RWPE2 (cell line): ENCODE results near the gene NBPF3.

ENCODE experiments used
- ATAC-seq: fragments of 200-7000 bp; cut with Tn5 transposase; 3 replicates; pipeline ENCODE4 v1.9.1; 2021; ENCODE audit warnings: low read depth
- DNase-seq: peaks from one replicate; pipeline ENCODE4 v3.0.0-alpha.2; 2020; ENCODE audit warnings: low spot score
- H3K27ac ChIP-seq: fragments of 450-650 bp; 2 replicates; pipeline ENCODE4 v1.5.1; 2017; ENCODE audit warnings: mild to moderate bottlenecking; ENCODE audit not compliant: poor library complexity, severe bottlenecking
- H3K27me3 ChIP-seq: fragments of 250-450 bp; sonication (Bioruptor Pico); 2 replicates; pipeline ENCODE4 v1.5.1; 2021; ENCODE audit warnings: mild to moderate bottlenecking, moderate library complexity; ENCODE audit not compliant: insufficient read depth, poor library complexity, severe bottlenecking
- H3K36me3 ChIP-seq: fragments of 250-450 bp; sonication (Bioruptor Pico); 2 replicates; pipeline ENCODE4 v1.5.1; 2020; ENCODE audit warnings: low read depth, mild to moderate bottlenecking, moderate library complexity
- H3K4me1 ChIP-seq: fragments of 250-450 bp; sonication (Bioruptor Pico); 2 replicates; pipeline ENCODE4 v1.5.1; 2021; ENCODE audit warnings: mild to moderate bottlenecking, moderate library complexity; ENCODE audit not compliant: insufficient read depth, poor library complexity, severe bottlenecking
- H3K4me3 ChIP-seq: fragments of 250-450 bp; sonication (Bioruptor Pico); 2 replicates; pipeline ENCODE4 v1.5.1; 2021; ENCODE audit warnings: mild to moderate bottlenecking, moderate library complexity; ENCODE audit not compliant: severe bottlenecking
- H3K9me3 ChIP-seq: fragments of 250-450 bp; sonication (Bioruptor Pico); 2 replicates; pipeline ENCODE4 v1.5.1; 2021; ENCODE audit warnings: mild to moderate bottlenecking, moderate library complexity; ENCODE audit not compliant: severe bottlenecking
- TF ChIP-seq, protein P1 (sequence below): fragments of 450-650 bp; IDR thresholded peaks from one replicate; pipeline ENCODE4 v1.5.1; 2017; ENCODE audit warnings: mild to moderate bottlenecking, moderate library complexity; ENCODE audit not compliant: poor library complexity, severe bottlenecking

NBPF3 gene

DNA sequence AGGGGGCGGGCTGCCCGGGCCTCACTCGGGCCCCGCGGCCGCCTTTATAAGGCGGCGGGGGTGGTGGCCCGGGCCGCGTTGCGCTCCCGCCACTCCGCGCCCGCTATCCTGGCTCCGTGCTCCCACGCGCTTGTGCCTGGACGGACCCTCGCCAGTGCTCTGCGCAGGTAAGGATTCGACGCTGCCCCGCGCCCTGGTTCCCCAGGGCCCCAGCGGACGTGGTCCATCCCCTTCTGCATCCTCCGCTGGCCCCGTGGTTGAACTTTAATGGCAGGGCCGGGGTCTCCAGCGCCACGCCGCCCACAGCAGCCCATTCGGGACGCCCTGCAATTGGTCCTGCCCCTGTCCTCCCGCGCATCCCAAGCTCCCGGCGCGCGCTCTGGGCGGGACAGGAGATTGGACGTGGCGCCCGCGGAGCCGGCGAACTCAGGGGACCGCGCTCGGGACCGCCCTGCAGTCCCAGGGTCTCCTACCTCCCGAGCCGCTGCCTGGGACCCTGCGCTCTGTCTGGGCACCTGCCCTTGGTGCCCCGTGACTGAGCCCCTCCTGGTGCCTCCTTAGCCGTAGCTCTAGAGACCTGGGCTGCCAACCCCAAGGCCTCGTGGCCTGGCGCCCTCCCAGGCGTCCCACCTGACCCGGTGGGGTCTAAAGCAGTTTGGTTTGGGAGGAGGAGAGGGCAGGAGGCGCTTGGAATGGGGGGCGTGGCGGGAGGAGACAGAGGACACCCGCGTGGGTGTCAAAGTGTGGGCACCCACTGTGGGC is 69.6 kb downstream of the NBPF3 start, which contains the start of gene ALPL:
TSS of gene ALPL (plus strand) at position 73 of the 762 bp plus-strand sequence. CDS start 44,659 bp downstream, outside the sequence.
- no peak within 1 kb of the TSS for H3K27ac ChIP-seq
- no peak for ATAC-seq
- H3K36me3 ChIP-seq, result no peaks in the 10 kb centered on the region
- no peaks in the 10 kb centered on the region for H3K9me3 ChIP-seq
- no peaks in the 10 kb centered on the region for H3K4me1 ChIP-seq
- DNase-seq, result no peak
- peaks cover 23% of the 10 kb centered on the region for H3K27me3 ChIP-seq
- H3K4me3 ChIP-seq, result no peak within 1 kb of the TSS
- TF ChIP-seq, protein P1, sequence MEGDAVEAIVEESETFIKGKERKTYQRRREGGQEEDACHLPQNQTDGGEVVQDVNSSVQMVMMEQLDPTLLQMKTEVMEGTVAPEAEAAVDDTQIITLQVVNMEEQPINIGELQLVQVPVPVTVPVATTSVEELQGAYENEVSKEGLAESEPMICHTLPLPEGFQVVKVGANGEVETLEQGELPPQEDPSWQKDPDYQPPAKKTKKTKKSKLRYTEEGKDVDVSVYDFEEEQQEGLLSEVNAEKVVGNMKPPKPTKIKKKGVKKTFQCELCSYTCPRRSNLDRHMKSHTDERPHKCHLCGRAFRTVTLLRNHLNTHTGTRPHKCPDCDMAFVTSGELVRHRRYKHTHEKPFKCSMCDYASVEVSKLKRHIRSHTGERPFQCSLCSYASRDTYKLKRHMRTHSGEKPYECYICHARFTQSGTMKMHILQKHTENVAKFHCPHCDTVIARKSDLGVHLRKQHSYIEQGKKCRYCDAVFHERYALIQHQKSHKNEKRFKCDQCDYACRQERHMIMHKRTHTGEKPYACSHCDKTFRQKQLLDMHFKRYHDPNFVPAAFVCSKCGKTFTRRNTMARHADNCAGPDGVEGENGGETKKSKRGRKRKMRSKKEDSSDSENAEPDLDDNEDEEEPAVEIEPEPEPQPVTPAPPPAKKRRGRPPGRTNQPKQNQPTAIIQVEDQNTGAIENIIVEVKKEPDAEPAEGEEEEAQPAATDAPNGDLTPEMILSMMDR, result peak; percentile 53

DNA sequence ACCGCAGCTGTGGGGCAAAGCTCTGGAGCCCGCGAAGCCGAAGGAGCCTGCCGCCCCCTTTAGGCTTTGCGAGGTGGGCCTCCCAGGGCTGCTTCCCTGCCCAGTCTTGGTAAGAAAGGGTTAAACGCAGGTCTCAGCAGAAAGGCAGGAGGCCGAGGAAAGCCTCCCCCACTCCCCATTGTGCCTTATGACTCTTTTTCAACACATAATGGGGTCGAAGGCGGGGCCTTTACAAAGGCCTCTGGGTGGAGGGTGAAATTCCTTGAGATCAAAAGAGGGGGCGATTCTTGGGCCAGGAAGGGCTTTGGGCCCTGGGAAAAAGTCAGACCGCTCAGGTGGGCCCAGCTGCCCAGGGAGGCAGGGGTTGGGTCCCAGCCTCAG is 70.2 kb downstream of the NBPF3 start:
- Histone ChIP-seq H3K4me3 (no peak overlapping the region), H3K36me3 (no peaks in the 10 kb centered on the region), H3K27ac (no peak overlapping the region), H3K9me3 (no peaks in the 10 kb centered on the region), H3K27me3 (peaks cover 23% of the 10 kb centered on the region), H3K4me1 (no peaks in the 10 kb centered on the region)
- TF ChIP-seq, protein P1, result no peak
- DNase-seq, result no peak
- ATAC-seq, result no peak

DNA sequence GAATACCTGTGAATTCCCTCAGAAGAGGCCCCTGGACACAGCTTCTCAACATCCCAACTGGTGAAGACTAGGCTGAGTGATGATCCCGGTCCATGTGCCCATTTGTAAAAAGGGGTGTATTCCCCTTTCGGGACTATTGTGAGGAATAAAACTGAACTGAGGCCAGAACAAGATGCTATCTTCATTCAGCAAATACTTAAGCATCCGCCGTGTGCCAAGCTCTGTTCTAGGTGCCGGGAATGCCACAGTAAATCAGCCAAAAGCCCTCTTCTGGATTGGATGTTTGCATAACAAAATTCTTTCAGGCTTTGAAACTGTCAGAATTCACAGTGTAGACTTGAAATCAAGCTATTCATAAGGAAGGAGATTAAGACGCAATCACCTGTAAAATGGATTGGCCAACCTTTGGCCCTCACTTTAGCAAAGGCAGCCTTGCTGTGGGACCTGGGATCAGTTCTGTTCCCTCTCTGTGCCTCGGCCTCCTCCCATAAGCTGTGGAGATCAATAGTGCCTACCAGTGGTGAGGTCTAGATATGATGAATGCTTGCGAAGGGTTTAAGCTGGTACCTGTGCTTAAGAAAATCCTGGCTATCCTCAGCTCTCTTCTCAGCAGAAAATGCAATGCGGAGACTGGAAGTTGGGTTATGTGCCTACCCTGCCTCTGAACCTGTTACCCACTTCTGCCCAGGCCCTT is 71.1 kb downstream of the NBPF3 start:
- H3K27me3 ChIP-seq, result peaks cover 23% of the 10 kb centered on the region
- TF ChIP-seq, protein P1, result no peak
- H3K4me3 ChIP-seq, result no peak overlapping the region
- H3K36me3 ChIP-seq, result no peaks in the 10 kb centered on the region
- H3K4me1 ChIP-seq, result no peaks in the 10 kb centered on the region
- ATAC-seq (no peak), DNase-seq (no peak)
- H3K9me3 ChIP-seq, result no peaks in the 10 kb centered on the region
- H3K27ac ChIP-seq, result no peak overlapping the region

DNA sequence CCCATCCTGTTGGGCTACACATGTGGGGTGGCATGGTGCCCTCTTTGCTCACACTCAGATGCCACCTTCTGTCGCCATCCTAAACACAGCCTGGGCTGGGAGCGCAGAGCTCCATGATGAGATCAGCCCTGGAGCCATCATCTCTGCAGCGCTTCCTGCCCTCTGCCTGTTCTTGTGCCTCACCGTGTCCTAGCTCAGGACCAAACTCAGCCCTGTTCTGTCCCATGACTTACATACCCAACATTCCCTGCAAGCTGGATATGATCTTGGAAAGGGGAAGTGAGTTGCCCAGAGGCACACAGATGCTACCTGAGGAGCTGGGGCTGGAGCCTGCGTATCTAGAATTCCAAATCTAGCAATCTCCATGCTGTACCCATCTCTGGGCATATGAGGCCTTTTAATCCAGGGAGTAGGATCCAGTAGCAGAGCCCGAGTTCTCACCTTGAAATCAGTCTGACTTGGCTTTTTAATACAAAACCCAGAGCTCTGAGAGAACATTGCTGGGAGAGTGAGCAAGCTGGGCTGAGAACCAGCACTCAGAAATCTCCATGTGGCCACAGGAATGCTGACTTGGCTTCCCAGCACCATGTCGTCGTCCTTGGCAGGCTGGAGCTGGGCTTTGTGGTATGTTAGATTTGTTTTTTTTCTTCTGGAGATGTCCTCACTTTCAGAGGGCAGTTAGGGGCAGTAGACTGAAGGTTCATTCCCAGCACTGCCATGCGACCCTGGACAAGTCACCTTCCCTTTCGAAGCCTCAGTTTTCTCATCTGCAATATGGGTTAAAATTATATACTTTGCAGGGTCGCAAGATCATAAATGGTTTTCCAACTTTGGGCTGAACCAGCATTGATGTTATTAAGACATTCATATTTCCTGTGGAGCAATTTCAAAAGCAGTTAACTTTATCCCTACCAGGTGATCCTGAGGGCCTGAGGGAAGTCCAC is 71.9 kb downstream of the NBPF3 start:
- Histone ChIP-seq H3K4me1 (no peaks in the 10 kb centered on the region), H3K4me3 (no peak overlapping the region), H3K27me3 (peaks cover 23% of the 10 kb centered on the region), H3K27ac (no peak overlapping the region), H3K36me3 (no peaks in the 10 kb centered on the region), H3K9me3 (no peaks in the 10 kb centered on the region)
- no peak for DNase-seq
- TF ChIP-seq, protein P1, result no peak
- no peak for ATAC-seq
